H1 (cell line): ENCODE data around the gene TMEM204. TPM values are rescaled to one million over a fixed set of nuclear protein-coding genes. Genes with fewer than 3 reads are reported as not detected.

Source experiments
- CTCF ChIA-PET: fragments of 300-600 bp; sonication (Branson Sonifier 250); formaldehyde crosslinking; loops from one replicate; lab custom pipeline; 2021; ENCODE audit not compliant: partially characterized antibody; lab: Charles Lee
- POLR2A ChIA-PET: fragments of 300-600 bp; sonication (Branson Sonifier 250); formaldehyde crosslinking; loops from one replicate; lab custom pipeline; 2021; ENCODE audit warnings: inconsistent platforms; ENCODE audit not compliant: partially characterized antibody; lab: Charles Lee
- DNase-seq, 2 experiments: peaks; one replicate each; pipeline versions ENCODE4 v3.0.0 to v3.0.0-alpha.2; 2010 to 2022; ENCODE audit warnings: low spot score in 2 of 2, low read depth in 1 of 2, mixed read lengths in 1 of 2
- FAIRE-seq: peaks from 2 replicates; lab custom pipeline; 2011; peaks lifted over from hg19 to GRCh38; lab: Jason Lieb, UNC
- H2AFZ ChIP-seq: 2 replicates; pipeline ENCODE4 v1.8.1; 2012; ENCODE audit warnings: low read length, inconsistent platforms
- H2AK5ac ChIP-seq: 2 replicates; pipeline ENCODE4 v1.6.1; 2013; ENCODE audit warnings: low read depth, low read length
- H2BK120ac ChIP-seq: replicated peaks from 2 replicates; pipeline ENCODE3; 2013; ENCODE audit warnings: low read depth, low read length, inconsistent platforms
- H2BK12ac ChIP-seq: 2 replicates; pipeline ENCODE4 v1.6.1; 2013; ENCODE audit warnings: low read depth, low read length
- H2BK15ac ChIP-seq: 2 replicates; pipeline ENCODE4 v1.6.1; 2013; ENCODE audit warnings: low read length
- H2BK20ac ChIP-seq: 2 replicates; pipeline ENCODE4 v1.6.1; 2013; ENCODE audit warnings: low read length
- H2BK5ac ChIP-seq: 2 replicates; pipeline ENCODE4 v1.6.1; 2013; ENCODE audit warnings: low read depth, low read length
- H3K14ac ChIP-seq: 2 replicates; pipeline ENCODE4 v1.6.1; 2013; ENCODE audit warnings: inconsistent platforms; ENCODE audit not compliant: insufficient read length
- H3K18ac ChIP-seq: 2 replicates; pipeline ENCODE4 v1.6.1; 2013; ENCODE audit warnings: low read length; ENCODE audit errors: extremely low read depth
- H3K23ac ChIP-seq: 2 replicates; pipeline ENCODE4 v1.6.1; 2013; ENCODE audit warnings: inconsistent platforms; ENCODE audit not compliant: insufficient read length
- H3K23me2 ChIP-seq: 2 replicates; pipeline ENCODE4 v1.6.1; 2013; ENCODE audit warnings: low read depth, low read length
- H3K27ac ChIP-seq: 2 replicates; pipeline ENCODE4 v1.6.1; 2011; ENCODE audit warnings: low read depth, low read length, inconsistent platforms
- H3K27me3 ChIP-seq, 4 experiments: replicated peaks in 1 of 4; 1 replicate in 1 of 4; 2 replicates in 3 of 4; pipeline versions ENCODE4 v1.6.1 to v1.8.1; 2011 to 2013; ENCODE audit warnings: low read length in 3 of 4, mild to moderate bottlenecking in 3 of 4, inconsistent platforms in 2 of 4, mixed read lengths in 2 of 4, moderate library complexity in 1 of 4; ENCODE audit not compliant: control insufficient read depth in 3 of 4, insufficient read depth in 3 of 4; ENCODE audit errors: extremely low read depth in 1 of 4
- H3K36me3 ChIP-seq, 4 experiments: 2 replicates each; pipeline versions ENCODE4 v1.6.1 to v1.8.1; 2011 to 2013; ENCODE audit warnings: mild to moderate bottlenecking in 4 of 4, low read length in 3 of 4, moderate library complexity in 2 of 4, control low read depth in 1 of 4, inconsistent platforms in 1 of 4; ENCODE audit not compliant: insufficient read depth in 4 of 4, control insufficient read depth in 2 of 4
- H3K4ac ChIP-seq: replicated peaks from 2 replicates; pipeline ENCODE3; 2013; ENCODE audit warnings: low read length, low read depth, mixed read lengths, inconsistent platforms; ENCODE audit not compliant: insufficient read length
- H3K4me1 ChIP-seq, 4 experiments: replicated peaks in 1 of 4; 1 replicate in 1 of 4; 2 replicates in 3 of 4; pipeline versions ENCODE4 v1.6.1 to v1.8.1; 2011 to 2013; ENCODE audit warnings: low read length in 3 of 4, inconsistent platforms in 2 of 4, mixed read lengths in 1 of 4; ENCODE audit not compliant: insufficient read depth in 4 of 4, control insufficient read depth in 3 of 4
- H3K4me2 ChIP-seq, 2 experiments: 2 replicates each; pipeline versions ENCODE4 v1.6.1 to v1.8.1; 2011 to 2013; ENCODE audit warnings: low read depth in 2 of 2, low read length in 2 of 2, control low read depth in 1 of 2, inconsistent platforms in 1 of 2, mild to moderate bottlenecking in 1 of 2; ENCODE audit not compliant: insufficient read depth in 1 of 2
- H3K4me3 ChIP-seq, 4 experiments: fragments of 200-600, 300-600 bp in 1 of 4; sonication (generic), shearing (Covaris generic), sonication (Bioruptor Twin) in 1 of 4; 2 replicates each; pipeline versions ENCODE4 v1.5.1 to v1.8.1; 2011 to 2016; ENCODE audit warnings: low read length in 4 of 4, low read depth in 3 of 4, control low read depth in 2 of 4, inconsistent platforms in 2 of 4, mild to moderate bottlenecking in 2 of 4, mixed read lengths in 1 of 4, moderate library complexity in 1 of 4; ENCODE audit not compliant: insufficient read depth in 2 of 4; ENCODE audit errors: extremely low read depth in 1 of 4
- H3K56ac ChIP-seq: replicated peaks from 2 replicates; pipeline ENCODE3; 2013; ENCODE audit warnings: low read depth, mild to moderate bottlenecking, mixed read lengths, low read length, inconsistent platforms; ENCODE audit not compliant: insufficient read length
- H3K79me1 ChIP-seq: 2 replicates; pipeline ENCODE4 v1.6.1; 2013; ENCODE audit warnings: low read depth, low read length, control low read depth
- H3K79me2 ChIP-seq, 2 experiments: 2 replicates each; pipeline versions ENCODE4 v1.6.1 to v1.8.1; 2012 to 2013; ENCODE audit warnings: low read length in 2 of 2, mild to moderate bottlenecking in 2 of 2, inconsistent platforms in 1 of 2; ENCODE audit not compliant: insufficient read depth in 2 of 2, control insufficient read depth in 1 of 2
- H3K9ac ChIP-seq, 4 experiments: replicated peaks in 1 of 4; 1 replicate in 1 of 4; 2 replicates in 3 of 4; pipeline versions ENCODE4 v1.6.1 to v1.8.1; 2011 to 2013; ENCODE audit warnings: low read depth in 3 of 4, low read length in 3 of 4, control low read depth in 2 of 4, mild to moderate bottlenecking in 2 of 4, moderate library complexity in 2 of 4, inconsistent platforms in 1 of 4; ENCODE audit errors: extremely low read depth in 1 of 4
- H3K9me3 ChIP-seq, 2 experiments: 2 replicates each; pipeline versions ENCODE4 v1.6.1 to v1.8.1; 2012 to 2013; ENCODE audit warnings: mild to moderate bottlenecking in 2 of 2, moderate library complexity in 2 of 2, control low read depth in 1 of 2, inconsistent platforms in 1 of 2, low read depth in 1 of 2, low read length in 1 of 2, mixed read lengths in 1 of 2; ENCODE audit not compliant: insufficient read depth in 2 of 2
- H4K20me1 ChIP-seq, 2 experiments: replicated peaks in 1 of 2; 2 replicates each; pipeline versions ENCODE3 to v1.8.1; 2011 to 2013; ENCODE audit warnings: inconsistent platforms in 2 of 2, low read length in 2 of 2, mild to moderate bottlenecking in 1 of 2; ENCODE audit not compliant: insufficient read depth in 2 of 2, control insufficient read depth in 1 of 2
- H4K5ac ChIP-seq: 2 replicates; pipeline ENCODE4 v1.6.1; 2013; ENCODE audit warnings: low read length, low read depth, mixed read lengths, inconsistent platforms; ENCODE audit not compliant: insufficient read length
- H4K8ac ChIP-seq: 2 replicates; pipeline ENCODE4 v1.8.0; 2013; ENCODE audit warnings: mild to moderate bottlenecking, moderate library complexity, low read length, inconsistent platforms; ENCODE audit not compliant: insufficient read depth; ENCODE audit errors: extremely low read depth
- H4K91ac ChIP-seq: replicated peaks from 2 replicates; pipeline ENCODE3; 2013; ENCODE audit warnings: low read length, mixed read lengths, inconsistent platforms; ENCODE audit not compliant: insufficient read length
- YY1 ChIP-seq: IDR thresholded peaks from 2 replicates; pipeline ENCODE4 v1.6.1; 2011; ENCODE audit warnings: low read depth, mild to moderate bottlenecking, low read length
- WGBS, 2 experiments: shearing (Covaris generic) in 1 of 2; methylation state at CpG; one replicate each; pipeline versions ENCODE4 v1.1.6 to v1.1.7; 2013 to 2015; ENCODE audit warnings: low lambda C conversion rate in 2 of 2, mixed read lengths in 2 of 2, inconsistent platforms in 1 of 2, low coverage in 1 of 2, missing lambda C conversion rate in 1 of 2; ENCODE audit not compliant: insufficient replicate concordance in 2 of 2, insufficient coverage in 1 of 2, insufficient read length in 1 of 2; ENCODE audit errors: extremely low coverage in 1 of 2, missing lambda C conversion rate in 1 of 2; 5-methylcytosine and 5-hydroxymethylcytosine counted together
- polyA plus RNA-seq, 7 experiments: library from polyadenylated mRNA; depleted of rRNA in 3 of 7; stranded (reverse) in 5 of 7; unstranded in 2 of 7; fragments of >200 nt in 5 of 7; fragments of 200-250 nt in 2 of 7; gene quantifications; 1 replicate in 5 of 7; 2 replicates in 1 of 7; 4 replicates in 1 of 7; pipeline versions ENCODE4 v1.2.1 to v1.2.3, GENCODE V29; 2011 to 2013; ENCODE audit warnings: missing spikeins in 2 of 7, mixed read lengths in 2 of 7
- total RNA-seq: library from RNA; stranded (reverse); fragmentation: NEBNext Ultra II Directional; extraction: Animal tissue kit (Norgen Biotek cat#: 25700); gene quantifications from 2 replicates; pipeline ENCODE4 v1.2.1, GENCODE V29; 2021

TMEM204 gene
- total and polyA plus RNA-seq, 2 of the 8 experiments (the other 6 are each of a cell fraction or from before 2014, with no cell fraction given): not detected

DNA sequence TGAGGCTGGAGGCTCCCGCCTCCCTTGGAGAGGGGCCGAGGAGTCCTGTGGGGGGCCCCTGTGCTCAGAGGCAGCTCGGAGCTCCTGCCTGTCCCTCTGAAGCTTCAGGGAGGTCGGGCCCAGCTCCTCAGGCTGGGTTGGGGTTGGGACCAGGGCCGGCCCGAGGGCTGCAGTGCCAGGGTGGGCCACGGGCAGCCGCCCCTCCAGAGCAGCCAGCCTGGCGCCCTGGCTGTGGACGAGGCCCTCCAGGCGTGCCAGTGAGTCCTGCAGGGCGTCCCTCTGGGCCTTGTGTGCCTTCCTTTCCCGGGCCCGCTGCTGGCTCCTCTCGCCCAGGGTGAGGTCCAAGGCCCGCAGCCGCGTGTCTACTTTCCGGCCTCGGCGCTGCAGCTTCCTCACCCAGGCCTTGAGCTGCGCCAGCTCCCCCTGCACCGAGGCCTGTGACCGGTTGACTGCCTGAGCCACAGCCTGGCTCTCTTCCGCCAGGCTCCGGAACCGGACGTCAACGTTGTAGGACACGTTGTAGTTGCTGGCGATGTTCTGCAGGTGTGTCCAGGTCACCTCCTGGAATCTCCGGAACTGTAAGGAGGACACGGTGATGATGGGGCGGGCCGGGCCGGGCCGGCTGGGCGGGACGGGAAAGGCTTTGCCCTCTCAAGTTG, 45.9 kb upstream of the TMEM204 start:
- no peaks in the 10 kb centered on the region for H3K79me2 ChIP-seq
- H3K4me2 ChIP-seq: no peak overlapping the region
- no peak overlapping the region for H3K4ac ChIP-seq
- no peak overlapping the region for H2AK5ac ChIP-seq
- H4K20me1 ChIP-seq: no peaks in the 10 kb centered on the region
- no peaks in the 10 kb centered on the region for H3K23me2 ChIP-seq
- H4K5ac ChIP-seq: no peak overlapping the region
- peaks cover 0 to 5% (median 0%) of the 10 kb centered on the region in 4 experiments; a peak in 1 of 7 replicates for H3K27me3 ChIP-seq
- H3K23ac ChIP-seq: no peak overlapping the region
- TF ChIP-seq YY1: no peak
- H3K27ac ChIP-seq: no peak overlapping the region
- H3K9me3 ChIP-seq: no peaks in the 10 kb centered on the region; a peak in 1 of 4 replicates
- CTCF ChIA-PET: interaction anchor here (0.9 to 1.2 kb wide), 3 partner anchors 24 to 106 kb away, joined by 3 to 5 read pairs (median 3); no protein-coding TSS in a partner anchor
- POLR2A ChIA-PET: interaction anchor here (0.6 to 2.0 kb wide), 5 partner anchors 10 to 295 kb away, joined by 3 to 8 read pairs (median 4); partner anchors contain the start of genes NUBP2, SPSB3 and UQCC4
- H2BK120ac ChIP-seq: no peak overlapping the region
- FAIRE-seq: no peak
- 93% methylated on average over 28 of the region's 39 CpGs; no CpG with 5 or more reads in 1 of the 2 experiments for WGBS, 2 experiments
- DNase-seq: peak in 1 of 2 experiments; percentile 41
- H2BK12ac ChIP-seq: no peak overlapping the region
- H4K91ac ChIP-seq: no peak overlapping the region
- H3K79me1 ChIP-seq: no peaks in the 10 kb centered on the region
- no peak overlapping the region for H3K56ac ChIP-seq
- no peaks in the 10 kb centered on the region for H3K4me1 ChIP-seq
- H3K4me3 ChIP-seq: no peak overlapping the region
- no peak overlapping the region for H3K18ac ChIP-seq
- H3K9ac ChIP-seq: no peak overlapping the region
- no peak overlapping the region for H2BK15ac ChIP-seq
- H4K8ac ChIP-seq: peak overlapping the region; percentile 92; the same call in 1 of the 2 replicates
- no peak overlapping the region for H3K14ac ChIP-seq
- no peak overlapping the region for H2AFZ ChIP-seq
- H3K36me3 ChIP-seq: no peaks in the 10 kb centered on the region
- H2BK20ac ChIP-seq: no peak overlapping the region
- no peak overlapping the region for H2BK5ac ChIP-seq
